ENCODE results near the gene NFIA. TPM values are rescaled to one million over a fixed set of nuclear protein-coding genes. Genes with fewer than 3 reads are reported as not detected.
A peak's percentile ranks its signal among the peaks of the same experiment; 100 is the strongest.

Gene NFIA
- total RNA-seq, 4 donors from 2014 or later: 134 to 183 (median 148) TPM

DNA sequence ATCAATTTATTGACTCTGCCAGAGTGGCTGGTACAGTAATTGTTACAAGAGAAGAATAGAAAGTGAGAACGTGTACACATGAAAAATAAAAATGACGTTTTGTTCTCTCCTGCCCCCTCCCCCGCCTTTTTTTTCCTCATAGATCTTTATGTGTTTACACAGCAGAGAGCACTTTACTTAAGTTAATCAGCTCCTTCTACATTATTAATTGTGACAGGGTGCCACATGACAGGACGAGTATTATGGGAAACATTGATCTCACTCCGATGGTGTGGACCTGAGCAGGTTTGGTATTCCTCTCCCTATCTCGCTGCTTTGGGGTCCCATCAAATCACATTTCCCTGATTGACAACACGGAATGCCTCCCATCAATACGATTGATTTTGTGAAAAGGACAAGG lies 356.9 kb downstream of the NFIA start:
- intact Hi-C loops (cut with DNase I): no loop called here
- no peak for TF ChIP-seq EP300 (IDR thresholded peaks at IDR 0.05)
- TF ChIP-seq POLR2AphosphoS5 (IDR thresholded peaks at IDR 0.05): no peak
- TF ChIP-seq CTCF (IDR thresholded peaks at IDR 0.05): no peak
- TF ChIP-seq POLR2A (IDR thresholded peaks at IDR 0.05; ENCODE audit: low read depth): no peak
- 79% methylated on average over 8 of the region's 8 CpGs for WGBS

DNA sequence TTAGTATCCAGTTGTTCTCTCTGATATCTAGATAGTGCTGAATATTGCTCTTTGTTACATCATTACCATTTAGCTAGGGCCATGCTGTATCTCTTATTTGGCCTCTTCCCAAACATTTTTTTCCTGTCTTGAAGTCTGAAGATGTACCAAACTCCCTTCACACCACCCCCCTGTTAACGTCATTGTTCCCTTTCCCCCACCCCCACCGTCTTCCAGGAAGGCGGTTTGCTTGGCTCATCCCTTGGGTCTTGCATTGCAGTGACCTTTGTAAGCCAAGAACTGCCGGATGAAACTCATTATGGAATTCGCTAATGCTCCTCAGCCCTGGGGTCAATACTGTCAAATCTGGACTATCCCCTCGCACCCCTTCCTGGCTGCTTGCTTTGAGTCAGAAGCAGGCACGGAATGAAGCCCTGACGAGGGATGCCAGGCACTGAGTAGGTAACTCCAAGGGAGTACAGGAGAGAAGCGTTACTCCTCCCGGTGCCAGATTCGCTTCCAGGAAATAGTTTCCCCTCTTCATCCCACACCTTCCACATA lies 359.4 kb downstream of the NFIA start:
- no peaks in the 10 kb centered on the region for H3K9me3 ChIP-seq
- intact Hi-C loops (cut with DNase I): no loop called here
- no peak overlapping the region for H3K4me3 ChIP-seq
- 56% methylated on average over 11 of the region's 11 CpGs for WGBS
- H3K4me1 ChIP-seq: peaks cover 44 to 75% (median 68%) of the 10 kb centered on the region in 4 donors
- DNase-seq (ENCODE audit: extremely low spot score): peak; percentile 92
- H3K27me3 ChIP-seq: no peaks in the 10 kb centered on the region
- no peaks in the 10 kb centered on the region for H3K36me3 ChIP-seq
- H3K27ac ChIP-seq (replicated peaks in 1 of 4): peak overlapping the region in 3 of 4 donors; percentile 41 to 63 (median 41)
- TF ChIP-seq CTCF (IDR thresholded peaks at IDR 0.05) (no peak), POLR2AphosphoS5 (IDR thresholded peaks at IDR 0.05) (peak; percentile 17 to 45)

More for the DNA sequence above, 356.9 kb downstream of the NFIA start:
- peaks cover 53 to 75% (median 67%) of the 10 kb centered on the region in 4 donors for H3K4me1 ChIP-seq
- no peaks in the 10 kb centered on the region for H3K9me3 ChIP-seq
- H3K27me3 ChIP-seq: no peaks in the 10 kb centered on the region
- DNase-seq (ENCODE audit: extremely low spot score): no peak
- no peak overlapping the region for H3K4me3 ChIP-seq
- H3K27ac ChIP-seq (replicated peaks in 1 of 4): no peak overlapping the region
- H3K36me3 ChIP-seq: no peaks in the 10 kb centered on the region

DNA sequence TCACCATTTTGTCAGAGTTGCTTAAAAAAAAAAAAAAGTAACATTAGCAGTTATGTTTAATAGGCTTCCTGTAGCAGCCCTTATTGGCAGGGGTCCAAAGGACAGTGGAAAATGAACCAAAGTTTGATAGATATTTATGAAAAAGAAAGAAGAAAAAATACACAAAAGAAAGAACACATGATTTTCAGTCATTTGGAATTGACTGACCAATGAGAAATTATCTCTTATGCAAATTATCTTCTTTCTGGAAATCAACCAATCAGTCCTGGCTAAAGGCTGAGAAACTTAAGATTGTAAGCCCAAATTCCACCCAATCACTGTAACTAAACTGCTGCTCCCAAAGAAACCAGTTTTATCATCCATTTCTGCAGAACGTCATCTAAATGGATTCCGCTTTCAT lies 360.2 kb downstream of the NFIA start:
- Histone ChIP-seq H3K27me3 (no peaks in the 10 kb centered on the region), H3K36me3 (no peaks in the 10 kb centered on the region), H3K4me3 (no peak overlapping the region), H3K4me1 (peaks cover 41 to 76% (median 70%) of the 10 kb centered on the region in 4 donors), H3K27ac (replicated peaks in 1 of 4) (peak overlapping the region in 1 of 4 donors; percentile 63), H3K9me3 (no peaks in the 10 kb centered on the region)
- WGBS: 75% methylated on average over 2 of the region's 2 CpGs
- no peak for TF ChIP-seq POLR2A (IDR thresholded peaks at IDR 0.05; ENCODE audit: low read depth)
- no peak for TF ChIP-seq EP300 (IDR thresholded peaks at IDR 0.05)
- TF ChIP-seq POLR2AphosphoS5 (IDR thresholded peaks at IDR 0.05): no peak
- no peak for DNase-seq (ENCODE audit: extremely low spot score)
- intact Hi-C loops (cut with DNase I): no loop called here

GRCh38 chr1:61444288-61444687 lies 361.9 kb downstream of the NFIA start:
- H3K36me3 ChIP-seq: no peaks in the 10 kb centered on the region
- peaks cover 52 to 81% (median 75%) of the 10 kb centered on the region in 4 donors for H3K4me1 ChIP-seq
- H3K27ac ChIP-seq (replicated peaks in 1 of 4): peak overlapping the region; percentile 27 to 60 (median 40)
- no peak overlapping the region for H3K4me3 ChIP-seq
- no peaks in the 10 kb centered on the region for H3K9me3 ChIP-seq
- intact Hi-C loops (cut with DNase I): no loop called here
- TF ChIP-seq POLR2AphosphoS5 (IDR thresholded peaks at IDR 0.05): no peak
- no peak for TF ChIP-seq POLR2A (IDR thresholded peaks at IDR 0.05; ENCODE audit: low read depth)
- TF ChIP-seq EP300 (IDR thresholded peaks at IDR 0.05): no peak
- no peak for TF ChIP-seq CTCF (IDR thresholded peaks at IDR 0.05)
- WGBS: 37% methylated on average over 5 of the region's 5 CpGs
- DNase-seq (ENCODE audit: extremely low spot score): peak; percentile 39
- H3K27me3 ChIP-seq: no peaks in the 10 kb centered on the region

GRCh38 chr1:61445269-61445825 lies 363.0 kb downstream of the NFIA start:
- DNase-seq (ENCODE audit: extremely low spot score): no peak
- Histone ChIP-seq H3K27ac (replicated peaks in 1 of 4) (peak overlapping the region in 3 of 4 donors; percentile 20 to 25 (median 23)), H3K4me3 (no peak overlapping the region), H3K4me1 (peaks cover 62 to 91% (median 86%) of the 10 kb centered on the region in 4 donors), H3K9me3 (no peaks in the 10 kb centered on the region), H3K36me3 (no peaks in the 10 kb centered on the region), H3K27me3 (no peaks in the 10 kb centered on the region)
- WGBS: 76% methylated on average over 8 of the region's 8 CpGs
- intact Hi-C loops (cut with DNase I): loop anchor here (5.0 kb wide), 1 partner anchor 103 kb away; no protein-coding TSS in a partner anchor
- TF ChIP-seq EP300 (IDR thresholded peaks at IDR 0.05): no peak
- no peak for TF ChIP-seq POLR2A (IDR thresholded peaks at IDR 0.05; ENCODE audit: low read depth)
- no peak for TF ChIP-seq POLR2AphosphoS5 (IDR thresholded peaks at IDR 0.05)
- no peak for TF ChIP-seq CTCF (IDR thresholded peaks at IDR 0.05)

All from esophagus muscularis mucosa (tissue), 4 donors.